Measurements from ENCODE around the gene JPT2.

JPT2 gene

DNA sequence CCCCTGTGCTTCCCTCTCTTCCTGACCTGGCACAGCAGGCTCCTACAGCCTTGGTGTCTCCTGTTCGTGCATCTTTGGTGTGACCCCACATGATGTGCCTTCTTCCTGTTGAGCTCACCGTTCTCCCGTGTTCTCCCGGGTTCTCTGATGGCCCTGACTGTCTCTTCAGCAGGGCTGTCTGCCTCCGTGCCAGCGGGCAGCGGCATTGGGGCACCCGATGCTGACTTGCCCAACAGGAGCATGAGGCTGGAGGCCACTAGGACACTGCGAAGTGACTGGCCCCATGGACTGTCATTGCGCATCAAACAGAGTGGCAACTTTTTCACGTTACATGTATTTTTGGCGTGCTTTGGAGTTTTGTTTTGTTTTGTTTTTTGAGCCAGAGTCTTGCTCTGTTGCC lies 43.5 kb upstream of the JPT2 start:
- TF ChIP-seq, protein P1, sequence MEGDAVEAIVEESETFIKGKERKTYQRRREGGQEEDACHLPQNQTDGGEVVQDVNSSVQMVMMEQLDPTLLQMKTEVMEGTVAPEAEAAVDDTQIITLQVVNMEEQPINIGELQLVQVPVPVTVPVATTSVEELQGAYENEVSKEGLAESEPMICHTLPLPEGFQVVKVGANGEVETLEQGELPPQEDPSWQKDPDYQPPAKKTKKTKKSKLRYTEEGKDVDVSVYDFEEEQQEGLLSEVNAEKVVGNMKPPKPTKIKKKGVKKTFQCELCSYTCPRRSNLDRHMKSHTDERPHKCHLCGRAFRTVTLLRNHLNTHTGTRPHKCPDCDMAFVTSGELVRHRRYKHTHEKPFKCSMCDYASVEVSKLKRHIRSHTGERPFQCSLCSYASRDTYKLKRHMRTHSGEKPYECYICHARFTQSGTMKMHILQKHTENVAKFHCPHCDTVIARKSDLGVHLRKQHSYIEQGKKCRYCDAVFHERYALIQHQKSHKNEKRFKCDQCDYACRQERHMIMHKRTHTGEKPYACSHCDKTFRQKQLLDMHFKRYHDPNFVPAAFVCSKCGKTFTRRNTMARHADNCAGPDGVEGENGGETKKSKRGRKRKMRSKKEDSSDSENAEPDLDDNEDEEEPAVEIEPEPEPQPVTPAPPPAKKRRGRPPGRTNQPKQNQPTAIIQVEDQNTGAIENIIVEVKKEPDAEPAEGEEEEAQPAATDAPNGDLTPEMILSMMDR (IDR thresholded peaks at IDR 0.05; ENCODE audit: low read length, missing control alignments): no peak
- no peak for DNase-seq (ENCODE audit: low read depth)
- H3K4me3 ChIP-seq (replicated peaks; ENCODE audit: low read depth, low read length): no peak overlapping the region

DNA sequence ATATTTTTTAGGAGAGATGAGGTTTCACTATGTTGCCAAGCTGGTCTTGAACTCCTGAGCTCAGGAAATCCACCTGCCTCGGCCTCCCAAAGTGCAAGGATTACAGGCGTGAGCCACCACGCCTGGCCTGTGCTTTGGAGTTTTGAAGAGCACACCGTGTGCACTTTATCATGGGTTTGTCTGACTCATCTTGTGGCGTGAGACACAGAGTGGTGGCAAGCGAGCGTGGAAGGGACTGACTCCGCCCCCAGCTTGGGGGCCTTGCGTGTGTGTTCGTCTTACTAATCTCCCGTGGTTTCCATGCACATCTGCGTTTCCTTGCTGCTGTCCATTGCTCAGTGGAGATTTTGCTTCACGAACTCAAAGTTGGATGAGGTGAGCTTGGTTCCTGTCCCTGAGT lies 43.0 kb upstream of the JPT2 start:
- H3K4me3 ChIP-seq (replicated peaks; ENCODE audit: low read depth, low read length): no peak overlapping the region
- TF ChIP-seq, protein P1 (IDR thresholded peaks at IDR 0.05; ENCODE audit: low read length, missing control alignments): no peak
- no peak for DNase-seq (ENCODE audit: low read depth)

DNA sequence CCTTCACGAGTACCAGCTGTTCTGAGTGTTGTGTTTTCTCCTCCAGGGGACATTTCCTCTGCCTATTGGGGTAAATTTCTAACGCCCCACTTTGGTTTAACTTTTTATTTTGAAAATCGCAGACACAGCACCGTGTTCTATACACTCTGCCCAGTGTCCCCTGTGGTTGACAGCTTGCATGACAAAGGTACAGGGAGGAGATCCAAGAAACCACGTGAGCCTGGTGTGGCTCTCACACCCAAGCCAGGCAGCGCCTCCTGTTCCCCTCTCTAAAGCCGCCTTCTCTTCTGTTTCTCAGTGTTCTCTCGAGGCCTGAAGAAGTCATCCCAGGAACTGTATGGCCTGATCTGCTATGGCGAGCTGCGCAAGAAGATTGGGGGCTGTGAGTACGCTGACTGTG lies 40.6 kb upstream of the JPT2 start:
- H3K4me3 ChIP-seq (replicated peaks; ENCODE audit: low read depth, low read length): no peak overlapping the region
- no peak for DNase-seq (ENCODE audit: low read depth)
- TF ChIP-seq, protein P1 (IDR thresholded peaks at IDR 0.05; ENCODE audit: low read length, missing control alignments): no peak

DNA sequence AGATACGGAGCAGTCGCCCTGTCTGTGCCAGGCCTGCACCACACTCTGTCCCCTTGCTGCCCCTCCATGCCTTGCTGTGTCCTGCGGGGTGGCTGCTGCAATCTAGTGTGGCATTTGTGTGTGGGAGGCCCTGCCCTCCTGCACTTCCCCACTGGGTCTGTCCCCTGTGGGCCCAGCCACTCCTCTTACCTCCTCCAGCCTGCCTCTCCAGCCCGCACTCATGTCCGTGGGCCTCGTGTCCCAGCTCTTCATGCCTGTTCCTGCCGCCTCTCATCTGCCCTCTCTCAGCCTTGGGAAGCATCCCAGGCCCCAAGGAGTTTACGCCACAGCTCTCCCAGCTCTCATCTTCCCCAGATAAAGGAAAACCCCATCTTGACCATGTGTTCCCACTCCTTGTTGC lies 39.3 kb upstream of the JPT2 start:
- DNase-seq (ENCODE audit: low read depth): no peak
- TF ChIP-seq, protein P1 (IDR thresholded peaks at IDR 0.05; ENCODE audit: low read length, missing control alignments): no peak
- H3K4me3 ChIP-seq (replicated peaks; ENCODE audit: low read depth, low read length): no peak overlapping the region

DNA sequence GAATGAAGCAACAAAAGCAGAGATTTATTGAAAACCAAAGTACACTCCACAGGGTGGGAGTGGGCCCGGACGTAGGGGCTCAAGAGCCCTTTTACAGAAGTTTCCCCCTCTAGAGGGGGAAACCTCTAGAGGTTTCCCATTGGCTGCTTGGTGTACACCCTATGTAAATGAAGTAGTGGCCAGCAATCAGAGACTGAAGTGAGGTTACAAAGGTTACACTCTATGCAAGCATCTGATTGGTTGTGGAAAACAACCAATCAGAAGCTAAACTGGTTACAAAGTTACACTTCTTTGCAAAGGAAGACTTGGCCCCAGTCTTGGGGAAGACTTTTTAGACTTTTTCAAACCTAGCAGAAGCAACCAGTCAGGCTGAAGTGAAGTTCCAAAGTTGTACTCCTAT lies 38.8 kb upstream of the JPT2 start:
- no peak for DNase-seq (ENCODE audit: low read depth)
- TF ChIP-seq, protein P1 (IDR thresholded peaks at IDR 0.05; ENCODE audit: low read length, missing control alignments): no peak
- H3K4me3 ChIP-seq (replicated peaks; ENCODE audit: low read depth, low read length): no peak overlapping the region

DNA sequence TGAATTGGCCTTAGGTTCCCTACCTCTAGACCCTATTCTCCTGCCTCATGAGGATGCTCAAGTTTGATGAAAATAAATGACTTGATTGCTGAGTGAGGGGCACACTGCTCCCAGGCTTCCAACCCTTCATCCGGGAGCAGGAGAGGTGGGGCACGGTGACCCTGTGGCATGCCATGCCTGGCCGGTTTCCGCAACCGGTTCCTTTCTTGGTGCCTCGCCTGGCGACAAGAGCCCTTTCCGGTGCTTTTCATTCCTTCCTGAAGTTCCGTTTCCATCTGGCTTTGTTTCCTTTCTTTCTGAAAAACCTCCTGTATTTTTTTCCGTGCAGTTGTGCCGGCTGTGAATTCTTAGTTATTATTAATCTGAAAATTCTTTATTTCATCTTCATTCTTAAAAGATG lies 38.2 kb upstream of the JPT2 start:
- H3K4me3 ChIP-seq (replicated peaks; ENCODE audit: low read depth, low read length): no peak overlapping the region
- TF ChIP-seq, protein P1 (IDR thresholded peaks at IDR 0.05; ENCODE audit: low read length, missing control alignments): no peak
- DNase-seq (ENCODE audit: low read depth): no peak

DNA sequence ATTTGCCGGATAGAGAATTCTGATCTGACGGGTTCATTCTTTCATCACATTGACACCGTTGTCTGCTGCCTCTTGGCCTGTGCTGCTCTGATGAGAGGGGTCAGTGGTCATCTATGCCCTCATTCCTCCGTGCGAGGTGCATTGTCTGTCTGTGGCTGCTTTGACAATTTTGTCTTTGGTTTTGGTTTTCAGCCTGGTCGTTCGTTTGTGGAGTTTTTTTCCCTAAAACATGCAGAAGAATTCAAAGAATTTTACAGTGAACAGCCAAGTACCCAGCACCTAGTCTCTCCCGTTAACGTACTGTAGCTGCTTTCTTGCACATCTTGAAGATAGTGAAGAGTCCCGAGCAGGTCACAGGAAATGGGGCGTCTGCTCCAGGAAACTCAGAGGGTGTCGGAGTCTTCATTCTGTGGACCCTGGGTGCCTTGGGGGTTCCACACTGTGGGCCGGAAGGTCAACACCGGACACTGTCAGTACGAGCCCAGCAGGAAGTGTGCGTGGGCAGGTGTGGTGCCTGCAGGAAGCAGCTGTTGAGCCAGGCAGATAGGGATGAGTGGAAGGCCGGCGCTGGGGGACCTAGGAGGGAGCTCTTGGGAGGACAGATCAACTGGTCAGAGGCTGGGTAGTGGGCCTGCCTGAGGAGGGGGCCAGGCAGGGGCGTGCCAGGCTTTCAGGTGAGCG lies 37.7 kb upstream of the JPT2 start:
- H3K4me3 ChIP-seq (replicated peaks; ENCODE audit: low read depth, low read length): no peak overlapping the region
- no peak for DNase-seq (ENCODE audit: low read depth)
- TF ChIP-seq, protein P1 (IDR thresholded peaks at IDR 0.05; ENCODE audit: low read length, missing control alignments): no peak

Data from fibroblast of pulmonary artery (primary cell).